ENCODE data around the gene CLIP3. TPM values are rescaled to one million over a fixed set of nuclear protein-coding genes. Genes with fewer than 3 reads are reported as not detected.
A peak's percentile ranks its signal among the peaks of the same experiment; 100 is the strongest.

CLIP3 gene
- total and polyA plus RNA-seq, 8 donors = 1.8 to 17.1 (median 6.5) TPM

- Histone ChIP-seq H3K27me3 (peaks cover 0 to 47% (median 26%) of the 10 kb centered on the region in 3 donors), H3K9me3 (peaks cover 0 to 3% (median 0%) of the 10 kb centered on the region in 4 donors), H3K36me3 (no peaks in the 10 kb centered on the region), H3K4me3 (no peak overlapping the region), H3K27ac (no peak overlapping the region), H3K4me1 (peaks cover 7 to 21% (median 20%) of the 10 kb centered on the region in 4 donors)
- 89 to 94% (median 89%) methylated on average over 4 of the region's 4 CpGs for WGBS, 5 donors
- no peak for DNase-seq
- intact Hi-C loops (cut with DNase I; ENCODE audit: low total_unique reads) = no loop called here
- TF ChIP-seq POLR2AphosphoS5 (IDR thresholded peaks at IDR 0.05) = no peak
- no peak for TF ChIP-seq EP300 (IDR thresholded peaks at IDR 0.05)
- no peak for TF ChIP-seq POLR2A (IDR thresholded peaks at IDR 0.05)
- TF ChIP-seq CTCF (IDR thresholded peaks at IDR 0.05) = no peak
Observed at GRCh38 chr19:35990156-35990555, 42.5 kb downstream of the CLIP3 start.

GRCh38 chr19:35988824-35989223 lies 43.8 kb downstream of the CLIP3 start:
- Histone ChIP-seq H3K9me3 (peaks cover 0 to 3% (median 0%) of the 10 kb centered on the region in 4 donors), H3K27ac (no peak overlapping the region), H3K4me3 (no peak overlapping the region), H3K4me1 (peaks cover 7 to 11% (median 11%) of the 10 kb centered on the region in 4 donors), H3K27me3 (peaks cover 0 to 58% (median 34%) of the 10 kb centered on the region in 3 donors), H3K36me3 (no peaks in the 10 kb centered on the region)
- no peak for DNase-seq
- no peak for TF ChIP-seq POLR2A (IDR thresholded peaks at IDR 0.05)
- TF ChIP-seq CTCF (IDR thresholded peaks at IDR 0.05) = no peak
- TF ChIP-seq EP300 (IDR thresholded peaks at IDR 0.05) = no peak
- no peak for TF ChIP-seq POLR2AphosphoS5 (IDR thresholded peaks at IDR 0.05)
- WGBS, 5 donors = 86 to 94% (median 90%) methylated on average over 3 of the region's 3 CpGs
- intact Hi-C loops (cut with DNase I; ENCODE audit: low total_unique reads) = no loop called here

GRCh38 chr19:35987571-35987896 lies 45.1 kb downstream of the CLIP3 start:
- intact Hi-C loops (cut with DNase I; ENCODE audit: low total_unique reads) = no loop called here
- H3K4me3 ChIP-seq = peak overlapping the region in 3 of 4 donors; percentile 33 to 50 (median 37)
- H3K27ac ChIP-seq = no peak overlapping the region
- 26 to 41% (median 29%) methylated on average over 8 of the region's 8 CpGs for WGBS, 5 donors
- H3K4me1 ChIP-seq = peaks cover 7 to 11% (median 10%) of the 10 kb centered on the region in 4 donors
- peaks cover 0 to 3% (median 0%) of the 10 kb centered on the region in 4 donors for H3K9me3 ChIP-seq
- TF ChIP-seq POLR2AphosphoS5 (IDR thresholded peaks at IDR 0.05) = no peak
- TF ChIP-seq POLR2A (IDR thresholded peaks at IDR 0.05) = no peak
- no peak for TF ChIP-seq EP300 (IDR thresholded peaks at IDR 0.05)
- TF ChIP-seq CTCF (IDR thresholded peaks at IDR 0.05) = no peak
- DNase-seq = no peak
- peaks cover 0 to 71% (median 38%) of the 10 kb centered on the region in 3 donors for H3K27me3 ChIP-seq
- no peaks in the 10 kb centered on the region for H3K36me3 ChIP-seq

GRCh38 chr19:35986664-35987570 lies 45.8 kb downstream of the CLIP3 start:
- WGBS, 5 donors = 9 to 13% (median 9%) methylated on average over 37 to 54 of the region's 54 CpGs
- intact Hi-C loops (cut with DNase I; ENCODE audit: low total_unique reads) = no loop called here
- Histone ChIP-seq H3K36me3 (no peaks in the 10 kb centered on the region), H3K9me3 (peaks cover 0 to 3% (median 0%) of the 10 kb centered on the region in 4 donors), H3K27me3 (peaks cover 0 to 77% (median 38%) of the 10 kb centered on the region in 3 donors), H3K4me3 (peak overlapping the region; percentile 30 to 50 (median 35)), H3K27ac (no peak overlapping the region), H3K4me1 (peaks cover 7 to 11% (median 10%) of the 10 kb centered on the region in 4 donors)
- TF ChIP-seq EP300 (IDR thresholded peaks at IDR 0.05) (no peak), CTCF (IDR thresholded peaks at IDR 0.05) (no peak), POLR2A (IDR thresholded peaks at IDR 0.05) (no peak), POLR2AphosphoS5 (IDR thresholded peaks at IDR 0.05) (no peak)
- DNase-seq = peak in 1 of 2 donors; percentile 43

Measured in stomach (tissue), 9 donors.